ENCODE results near the gene SLC6A17.

The SLC6A17 gene

GRCh38 chr1:110150330-110151174 lies at the start of gene SLC6A17:
Gene SLC6A17, plus strand, starts transcription at chr1:110150494. Its CDS starts 16,436 bp downstream, at chr1:110166930.
- H3K27ac ChIP-seq: peak within 1 kb of the TSS; percentile 62
- H3K36me3 ChIP-seq (ENCODE audit: control insufficient read depth, insufficient read depth, low read length): no peaks in the 10 kb centered on the region
- no peaks in the 10 kb centered on the region for H3K9me3 ChIP-seq (ENCODE audit: control insufficient read depth, low read length)
- TF ChIP-seq CTCF (IDR thresholded peaks at IDR 0.05): peak; percentile 29
- H3K4me3 ChIP-seq (ENCODE audit: low read depth, low read length): peak within 1 kb of the TSS; percentile 60
- H3K4me1 ChIP-seq: no peaks in the 10 kb centered on the region
- no peak within 1 kb of the TSS for H3K9ac ChIP-seq
- H3K4me2 ChIP-seq (ENCODE audit: low read length): peak within 1 kb of the TSS; percentile 84
- H3K79me2 ChIP-seq: no peaks in the 10 kb centered on the region
- H3K27me3 ChIP-seq (ENCODE audit: control insufficient read depth, insufficient read depth, low read length): no peaks in the 10 kb centered on the region
- peak within 1 kb of the TSS; percentile 82 for H2AFZ ChIP-seq

- H3K36me3 ChIP-seq (ENCODE audit: control insufficient read depth, insufficient read depth, low read length): no peaks in the 10 kb centered on the region
- no peak overlapping the region for H3K27ac ChIP-seq
- H2AFZ ChIP-seq: no peak overlapping the region
- H3K4me2 ChIP-seq (ENCODE audit: low read length): no peak overlapping the region
- no peaks in the 10 kb centered on the region for H3K9me3 ChIP-seq (ENCODE audit: control insufficient read depth, low read length)
- no peak for TF ChIP-seq CTCF (IDR thresholded peaks at IDR 0.05)
- H3K4me1 ChIP-seq: no peaks in the 10 kb centered on the region
- H3K9ac ChIP-seq: no peak overlapping the region
- no peaks in the 10 kb centered on the region for H3K79me2 ChIP-seq
- no peaks in the 10 kb centered on the region for H3K27me3 ChIP-seq (ENCODE audit: control insufficient read depth, insufficient read depth, low read length)
- no peak overlapping the region for H3K4me3 ChIP-seq (ENCODE audit: low read depth, low read length)
Measured at GRCh38 chr1:110102081-110102480, 48.2 kb upstream of the SLC6A17 start.

DNA sequence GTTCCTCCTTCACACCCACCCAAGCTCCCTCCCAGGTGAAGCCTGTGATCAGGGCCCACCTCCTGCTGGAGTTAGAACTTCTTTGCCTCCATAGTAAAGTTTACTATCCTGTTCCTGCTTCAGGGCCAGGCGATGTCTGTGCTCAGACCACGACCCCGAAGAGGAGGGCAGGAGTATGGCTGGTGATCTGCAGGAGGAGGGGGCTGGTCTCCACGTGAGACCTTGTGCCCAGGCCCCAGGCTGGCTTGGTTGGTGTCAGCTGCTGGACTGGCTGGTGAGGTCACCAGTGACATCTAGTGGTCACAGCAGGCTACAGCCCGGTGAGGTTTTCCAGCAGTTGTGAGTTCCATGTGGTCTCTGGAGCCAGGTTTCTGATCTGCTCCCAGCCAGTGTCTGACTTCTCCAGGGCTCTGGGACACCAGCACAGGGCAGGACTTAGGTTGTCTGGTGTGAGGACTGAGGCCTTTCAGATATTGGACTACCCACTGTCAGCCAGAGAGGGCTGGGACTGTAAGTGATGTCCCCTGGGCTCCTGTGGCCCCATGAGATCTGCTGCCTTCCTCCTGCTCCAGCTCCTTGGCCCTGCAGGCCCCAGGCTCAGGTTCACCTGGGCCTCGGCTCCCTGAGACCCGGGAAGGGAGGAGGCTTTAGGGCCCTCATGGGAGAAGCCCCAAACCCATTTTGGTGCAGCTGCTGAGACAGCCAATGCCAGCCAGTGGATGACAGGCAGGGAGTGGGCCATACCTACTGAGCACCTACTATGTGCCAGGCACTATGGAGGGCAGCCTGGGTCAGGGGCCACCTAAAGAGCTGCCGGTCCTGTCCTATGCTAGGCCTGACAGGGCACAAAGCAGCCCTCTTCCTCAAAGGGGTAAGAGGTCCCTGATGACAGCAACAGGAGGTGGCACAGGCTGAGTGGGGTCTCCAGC lies 44.0 kb upstream of the SLC6A17 start:
- Histone ChIP-seq H3K9ac (no peak overlapping the region), H3K4me1 (no peaks in the 10 kb centered on the region), H3K4me2 (ENCODE audit: low read length) (no peak overlapping the region), H3K9me3 (ENCODE audit: control insufficient read depth, low read length) (no peaks in the 10 kb centered on the region), H3K27me3 (ENCODE audit: control insufficient read depth, insufficient read depth, low read length) (no peaks in the 10 kb centered on the region), H3K36me3 (ENCODE audit: control insufficient read depth, insufficient read depth, low read length) (no peaks in the 10 kb centered on the region), H3K4me3 (ENCODE audit: low read depth, low read length) (no peak overlapping the region), H2AFZ (no peak overlapping the region), H3K27ac (no peak overlapping the region), H3K79me2 (no peaks in the 10 kb centered on the region)
- TF ChIP-seq CTCF (IDR thresholded peaks at IDR 0.05): peak; percentile 83

GRCh38 chr1:110107867-110108469 lies 42.3 kb upstream of the SLC6A17 start:
- H3K4me3 ChIP-seq (ENCODE audit: low read depth, low read length): no peak overlapping the region
- no peak overlapping the region for H3K9ac ChIP-seq
- no peak overlapping the region for H2AFZ ChIP-seq
- no peaks in the 10 kb centered on the region for H3K4me1 ChIP-seq
- no peak for TF ChIP-seq CTCF (IDR thresholded peaks at IDR 0.05)
- H3K27me3 ChIP-seq (ENCODE audit: control insufficient read depth, insufficient read depth, low read length): no peaks in the 10 kb centered on the region
- no peak overlapping the region for H3K4me2 ChIP-seq (ENCODE audit: low read length)
- no peaks in the 10 kb centered on the region for H3K9me3 ChIP-seq (ENCODE audit: control insufficient read depth, low read length)
- H3K36me3 ChIP-seq (ENCODE audit: control insufficient read depth, insufficient read depth, low read length): no peaks in the 10 kb centered on the region
- no peak overlapping the region for H3K27ac ChIP-seq
- no peaks in the 10 kb centered on the region for H3K79me2 ChIP-seq
